ENCODE results near the gene ENDOU.
"Not testable (repeated sequence)": the region's sequence is repeated elsewhere in the genome, so short reads cannot be mapped to it uniquely, and the experiment has no call there.

ENDOU gene

DNA sequence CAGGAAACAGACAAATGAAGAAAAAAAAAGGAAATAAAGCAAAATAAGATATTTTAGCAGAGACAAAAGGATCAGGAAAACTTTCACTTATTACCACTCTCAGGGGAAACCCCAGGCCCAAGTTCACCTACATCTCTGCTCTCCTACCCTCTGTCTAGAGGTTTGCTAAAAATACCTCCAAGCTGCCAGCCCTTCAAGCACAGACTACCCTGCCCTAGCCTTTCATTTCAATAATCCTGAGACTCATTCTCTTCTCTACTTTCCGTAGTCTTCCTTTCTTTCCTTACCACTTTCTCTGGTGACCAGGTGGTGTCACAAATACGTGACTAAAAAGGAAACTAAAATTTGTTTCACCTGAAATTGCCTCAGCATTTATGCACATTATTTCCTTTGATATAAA lies 53.2 kb downstream of the ENDOU start:
- no peak for DNase-seq

DNA sequence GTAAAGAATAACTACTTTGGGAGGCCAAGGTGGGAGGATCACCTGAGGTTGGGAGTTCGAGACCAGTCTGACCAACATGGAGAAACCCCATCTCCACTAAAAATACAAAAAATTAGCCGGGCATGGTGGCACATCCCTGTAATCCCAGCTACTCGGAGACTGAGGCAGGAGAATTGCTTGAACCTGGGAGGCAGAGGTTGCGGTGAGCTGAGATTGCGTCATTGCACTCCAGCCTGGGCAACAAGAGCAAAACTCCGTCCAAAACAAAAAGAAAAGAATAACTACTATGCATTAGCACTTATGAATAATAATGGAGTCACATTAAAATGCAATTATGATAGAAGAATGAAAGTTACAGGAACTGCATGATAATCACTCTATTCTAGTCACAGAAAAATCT lies 57.4 kb downstream of the ENDOU start:
- not testable (repeated sequence) for DNase-seq
